BE2C (cell line): ENCODE data around the gene OGFOD1.

Source experiments
- DNase-seq: peaks from one replicate; pipeline ENCODE4 v3.0.0-alpha.2; 2020
- H3K27me3 ChIP-seq: fragments of 250-450 bp; sonication (Bioruptor Pico); 2 replicates; pipeline ENCODE4 v1.5.1; 2020; ENCODE audit warnings: mild to moderate bottlenecking
- H3K36me3 ChIP-seq: fragments of 250-450 bp; sonication (Bioruptor Pico); 2 replicates; pipeline ENCODE4 v1.5.1; 2020; ENCODE audit warnings: mild to moderate bottlenecking
- H3K4me1 ChIP-seq: fragments of 250-450 bp; sonication (Bioruptor Pico); 2 replicates; pipeline ENCODE4 v1.5.1; 2020
- H3K4me3 ChIP-seq: 2 replicates; pipeline ENCODE4 v1.5.1; 2011; ENCODE audit warnings: low read depth, low read length
- H3K9me3 ChIP-seq: fragments of 250-450 bp; sonication (Bioruptor Pico); 2 replicates; pipeline ENCODE4 v1.5.1; 2020
- CTCF ChIP-seq: IDR thresholded peaks from 2 replicates; pipeline ENCODE4 v1.5.1; 2012; ENCODE audit warnings: mild to moderate bottlenecking, low read depth, low read length

The OGFOD1 gene

DNA sequence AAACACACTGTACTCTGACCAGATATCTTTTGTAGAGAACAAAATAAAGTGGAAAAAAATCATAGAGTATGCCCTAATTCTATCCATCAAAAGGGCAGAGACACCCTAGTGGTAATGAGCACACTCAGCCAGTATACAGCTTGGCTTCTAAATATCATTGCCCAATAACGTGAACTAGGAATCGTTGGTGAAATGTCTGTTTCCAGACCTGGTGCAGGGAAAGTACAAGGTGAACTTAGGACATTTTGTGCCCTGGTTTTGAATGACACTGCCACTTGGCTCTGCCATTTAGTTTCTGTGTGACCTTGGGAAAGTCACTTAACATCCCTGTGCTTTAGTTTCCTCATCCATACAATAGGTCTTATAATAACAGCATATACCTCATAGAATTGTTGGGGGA, 39.7 kb upstream of the OGFOD1 start:
- no peak for DNase-seq
- no peaks in the 10 kb centered on the region for H3K9me3 ChIP-seq
- TF ChIP-seq CTCF: no peak
- H3K4me3 ChIP-seq: no peak overlapping the region
- H3K4me1 ChIP-seq: peaks cover 4% of the 10 kb centered on the region
- no peaks in the 10 kb centered on the region for H3K27me3 ChIP-seq
- peaks cover 3% of the 10 kb centered on the region; the same call in 1 of the 2 replicates for H3K36me3 ChIP-seq

GRCh38 chr16:56413381-56413780, 38.0 kb upstream of the OGFOD1 start:
- H3K9me3 ChIP-seq: no peaks in the 10 kb centered on the region
- no peak for TF ChIP-seq CTCF
- DNase-seq: no peak
- no peaks in the 10 kb centered on the region for H3K27me3 ChIP-seq
- no peak overlapping the region for H3K4me3 ChIP-seq
- peaks cover 3% of the 10 kb centered on the region; the same call in 1 of the 2 replicates for H3K36me3 ChIP-seq
- H3K4me1 ChIP-seq: peaks cover 4% of the 10 kb centered on the region

DNA sequence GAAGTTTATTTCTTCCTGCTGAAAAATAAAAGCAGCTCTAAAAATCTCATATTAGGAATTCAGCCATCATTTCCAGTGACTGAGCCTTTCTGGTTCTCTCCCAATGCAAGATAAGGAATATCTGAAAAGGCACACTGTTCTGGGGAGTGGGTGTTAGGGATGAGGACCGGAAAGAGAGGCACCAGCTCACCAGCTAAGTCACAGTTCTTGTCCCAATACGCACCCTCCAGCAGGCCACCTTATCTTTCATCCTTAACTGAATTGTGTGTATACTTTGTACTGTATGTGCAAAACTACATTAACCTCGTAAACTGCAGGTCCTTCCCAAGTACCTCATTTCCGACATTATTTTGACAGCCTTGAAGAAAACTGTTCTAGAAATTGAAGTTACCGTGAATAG, 37.0 kb upstream of the OGFOD1 start:
- H3K4me3 ChIP-seq: no peak overlapping the region
- TF ChIP-seq CTCF: no peak
- no peak for DNase-seq
- H3K27me3 ChIP-seq: no peaks in the 10 kb centered on the region
- peaks cover 3% of the 10 kb centered on the region; the same call in 1 of the 2 replicates for H3K36me3 ChIP-seq
- H3K4me1 ChIP-seq: peaks cover 4% of the 10 kb centered on the region
- H3K9me3 ChIP-seq: no peaks in the 10 kb centered on the region

DNA sequence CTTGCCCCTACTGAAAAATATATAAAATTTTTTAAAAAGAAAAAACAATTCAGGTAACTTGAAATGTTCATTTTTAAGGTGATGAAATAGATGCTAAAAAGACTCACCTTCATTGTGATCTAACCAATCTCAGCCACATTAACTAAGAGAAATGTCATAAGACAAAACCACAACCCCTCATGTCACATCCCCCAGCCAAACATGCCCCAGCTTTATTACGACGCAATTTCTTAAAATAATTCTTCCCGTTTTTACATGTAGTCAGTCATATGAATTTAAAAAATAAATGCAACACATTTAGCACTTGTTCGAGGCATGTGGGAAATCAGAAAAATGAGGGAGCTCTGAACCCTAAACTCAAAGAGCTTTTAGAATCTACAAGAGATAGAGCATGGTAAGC, 35.5 kb upstream of the OGFOD1 start:
- TF ChIP-seq CTCF: no peak
- H3K9me3 ChIP-seq: no peaks in the 10 kb centered on the region
- no peaks in the 10 kb centered on the region for H3K27me3 ChIP-seq
- no peak overlapping the region for H3K4me3 ChIP-seq
- H3K36me3 ChIP-seq: peaks cover 3% of the 10 kb centered on the region; the same call in 1 of the 2 replicates
- H3K4me1 ChIP-seq: peaks cover 4% of the 10 kb centered on the region
- no peak for DNase-seq

DNA sequence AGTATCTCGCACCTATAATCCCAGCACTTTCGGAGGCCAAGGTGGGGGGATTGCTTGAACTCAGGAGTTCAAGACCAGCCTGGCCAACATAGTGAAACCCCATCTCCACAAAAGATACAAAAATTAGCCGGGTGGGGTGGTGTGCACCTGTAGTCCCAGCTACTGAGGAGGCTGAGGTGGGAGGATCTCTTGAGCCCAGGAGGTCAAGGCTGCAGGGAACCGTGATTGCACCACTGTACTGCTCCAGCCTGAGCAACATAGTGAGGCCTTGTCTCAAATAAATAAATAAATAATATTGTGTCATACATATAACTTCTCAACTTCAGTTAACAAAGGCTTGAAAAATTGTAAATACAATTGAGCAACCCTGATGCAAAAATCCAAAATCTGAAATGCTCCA, 34.2 kb upstream of the OGFOD1 start:
- Histone ChIP-seq H3K4me3 (no peak overlapping the region), H3K4me1 (peaks cover 4% of the 10 kb centered on the region), H3K27me3 (no peaks in the 10 kb centered on the region), H3K36me3 (peaks cover 3% of the 10 kb centered on the region; the same call in 1 of the 2 replicates), H3K9me3 (no peaks in the 10 kb centered on the region)
- no peak for TF ChIP-seq CTCF
- no peak for DNase-seq

GRCh38 chr16:56419740-56420548, 31.4 kb upstream of the OGFOD1 start:
- Histone ChIP-seq H3K36me3 (peaks cover under 1% of the 10 kb centered on the region; the same call in 1 of the 2 replicates), H3K4me1 (peaks cover 7% of the 10 kb centered on the region), H3K4me3 (no peak overlapping the region), H3K9me3 (no peaks in the 10 kb centered on the region), H3K27me3 (no peaks in the 10 kb centered on the region)
- no peak for DNase-seq
- TF ChIP-seq CTCF: no peak
